ENCODE results near the gene GLB1L2. TPM values are rescaled to one million over a fixed set of nuclear protein-coding genes. Genes with fewer than 3 reads are reported as not detected.

GLB1L2 gene
- total and polyA plus RNA-seq, 2 of the 4 experiments (the other 2 are of a cell fraction), result under 0.01 to 0.26 TPM

DNA sequence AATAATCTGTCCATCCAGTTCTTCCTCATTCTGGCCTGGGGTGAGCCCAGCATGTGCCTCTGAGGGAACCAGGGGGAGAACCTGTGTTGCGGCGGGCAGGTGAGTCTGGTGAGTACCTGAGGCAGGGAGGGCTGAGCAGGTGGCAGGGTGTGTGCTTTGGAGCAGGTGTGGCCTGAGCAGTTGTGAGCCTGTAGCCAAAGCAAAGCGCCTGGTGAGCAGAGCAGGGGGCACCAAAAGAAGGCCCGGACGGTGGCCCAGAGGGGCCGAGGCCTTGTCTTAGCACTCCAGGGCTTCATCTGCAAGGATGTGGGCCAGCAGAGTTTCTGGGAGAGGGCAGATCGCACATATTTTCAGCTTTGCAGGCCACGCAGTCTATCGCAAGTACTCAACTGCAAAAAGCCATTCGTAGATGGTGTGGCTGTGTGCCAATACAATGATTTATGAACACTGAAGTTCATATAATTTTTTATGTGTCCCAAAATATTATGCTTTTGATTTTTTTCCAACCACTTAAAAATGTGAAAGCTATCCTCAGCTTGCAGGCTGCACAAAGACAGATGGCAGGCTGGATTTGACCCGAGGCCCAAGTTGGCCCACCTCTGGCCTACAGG lies 8.7 kb downstream of the GLB1L2 start:
- no peak overlapping the region for H3K4me3 ChIP-seq (ENCODE audit: insufficient read depth, low read depth, low read length)
- no peak for DNase-seq
- no peak overlapping the region for H2BK5ac ChIP-seq (ENCODE audit: low read depth, low read length, poor library complexity, severe bottlenecking)
- H2AFZ ChIP-seq (replicated peaks; ENCODE audit: low read length, poor library complexity), result no peak overlapping the region
- H2AK5ac ChIP-seq (ENCODE audit: low read depth, low read length), result no peak overlapping the region
- no peak overlapping the region for H2BK120ac ChIP-seq (ENCODE audit: low read depth, low read length)
- no peak overlapping the region for H3K27ac ChIP-seq (ENCODE audit: insufficient read depth, low read length)
- 85% methylated on average over 3 of the region's 11 CpGs; no CpG with 5 or more reads in 1 of the 2 experiments for WGBS, 2 experiments (ENCODE audit: extremely low coverage in 2 of 2, insufficient read length in 1 of 2)
- ATAC-seq (ENCODE audit: low read depth), result no peak
- H3K9me1 ChIP-seq (ENCODE audit: insufficient read depth, low read length), result no peaks in the 10 kb centered on the region
- H3K4ac ChIP-seq (ENCODE audit: low read depth, low read length), result no peak overlapping the region
- no peaks in the 10 kb centered on the region for H3K4me1 ChIP-seq (ENCODE audit: control insufficient read depth, insufficient read depth, low read length)
- H3K27me3 ChIP-seq (ENCODE audit: control insufficient read depth, insufficient read depth, low read length), result no peaks in the 10 kb centered on the region
- in situ Hi-C loops (cut with MboI; ENCODE audit: low sequenced_read_pairs) (no loop called here), dilution Hi-C loops (cut with HindIII; ENCODE audit: low sequenced_read_pairs, unreplicated experiment) (no loop called here), intact Hi-C loops (cut with micrococcal nuclease) (no loop called here)
- peaks cover 9% of the 10 kb centered on the region for H3K9me3 ChIP-seq (ENCODE audit: control insufficient read depth, insufficient read depth, low read length)
- BruUV-seq (replicated peaks), result no TSS peak
- H3K56ac ChIP-seq (ENCODE audit: extremely low read depth, insufficient read depth, low read length), result no peak overlapping the region
- no peak overlapping the region for H3K9ac ChIP-seq (ENCODE audit: low read depth, low read length)
- no peak overlapping the region for H2BK15ac ChIP-seq (ENCODE audit: low read depth, low read length)
- ChIA-PET CTCF (no interaction called here), POLR2A (ENCODE audit: unreplicated experiment) (no interaction called here)
- H4K91ac ChIP-seq (ENCODE audit: insufficient read depth, low read depth, low read length), result no peak overlapping the region
- no peak overlapping the region for H4K5ac ChIP-seq (ENCODE audit: low read depth, low read length)
- H2BK20ac ChIP-seq (ENCODE audit: low read depth, low read length), result no peak overlapping the region
- TF ChIP-seq MAZ (IDR thresholded peaks at IDR 0.05; ENCODE audit: borderline replicate concordance, low read depth, low read length) (no peak), ELK1 (IDR thresholded peaks at IDR 0.05; ENCODE audit: borderline replicate concordance, low read depth, low read length) (no peak), POLR2A (IDR thresholded peaks at IDR 0.05; ENCODE audit: low read depth, low read length) (no peak), MXI1 (IDR thresholded peaks at IDR 0.05; ENCODE audit: borderline replicate concordance, low read depth, low read length) (no peak), NFE2L2 (IDR thresholded peaks at IDR 0.05; ENCODE audit: low read depth, low read length) (no peak), CEBPB (IDR thresholded peaks at IDR 0.05; ENCODE audit: low read depth, low read length) (no peak), RAD21 (IDR thresholded peaks at IDR 0.05; ENCODE audit: low read length) (no peak)
- no peak overlapping the region for H2AK9ac ChIP-seq (replicated peaks; ENCODE audit: low read depth, low read length, poor library complexity)
- no peaks in the 10 kb centered on the region for H3K79me1 ChIP-seq (ENCODE audit: low read depth in 1 of 2, low read length in 2 of 2)
- H3K14ac ChIP-seq (replicated peaks; ENCODE audit: low read depth, low read length), result no peak overlapping the region
- H3K23ac ChIP-seq (ENCODE audit: low read depth, low read length), result no peak overlapping the region
- no peaks in the 10 kb centered on the region for H4K20me1 ChIP-seq (ENCODE audit: insufficient read depth, low read length)
- H3K36me3 ChIP-seq (ENCODE audit: control insufficient read depth, insufficient read depth, low read length), result no peaks in the 10 kb centered on the region
- H4K8ac ChIP-seq (ENCODE audit: low read depth in 2 of 2, low read length in 2 of 2), result no peak overlapping the region
- H3K4me2 ChIP-seq (ENCODE audit: low read depth, low read length), result no peak overlapping the region
- no peak overlapping the region for H3K18ac ChIP-seq (ENCODE audit: low read depth, low read length)
